Urinary bladder (tissue), 4 donors: ENCODE measurements around the gene SMARCA1. TPM values are rescaled to one million over a fixed set of nuclear protein-coding genes. Genes with fewer than 3 reads are reported as not detected.
A peak's percentile ranks its signal among the peaks of the same experiment; 100 is the strongest.

Experiments used
- DNase-seq: peaks from one replicate; pipeline ENCODE4 v3.0.0-alpha.2; 2015; ENCODE audit errors: extremely low spot score
- H3K27ac ChIP-seq: one replicate; pipeline ENCODE4 v1.5.1; 2013; ENCODE audit warnings: low read depth, mild to moderate bottlenecking, moderate library complexity
- H3K36me3 ChIP-seq: one replicate; pipeline ENCODE4 v1.6.1; 2013; ENCODE audit warnings: mild to moderate bottlenecking, moderate library complexity; ENCODE audit not compliant: insufficient read depth
- H3K4me1 ChIP-seq: one replicate; pipeline ENCODE4 v1.6.1; 2013; ENCODE audit warnings: mild to moderate bottlenecking, moderate library complexity; ENCODE audit not compliant: insufficient read depth
- H3K4me3 ChIP-seq: one replicate; pipeline ENCODE4 v1.5.1; 2013; ENCODE audit warnings: low read depth, low read length
- WGBS: extraction: QIAGEN DNeasy Blood & Tissue Kit; methylation state at CpG from one replicate; pipeline ENCODE4 v1.1.7; 2013; 5-methylcytosine and 5-hydroxymethylcytosine counted together
- polyA plus RNA-seq: library from polyadenylated mRNA; stranded (reverse); fragments of 200-250 nt; gene quantifications from one replicate; pipeline ENCODE4 v1.2.3, GENCODE V29; 2013
- total RNA-seq: library from RNA; depleted of rRNA; stranded (reverse); fragments of >200 nt; gene quantifications from one replicate; pipeline ENCODE4 v1.2.3, GENCODE V29; 2014
- donor health status: healthy with polysubstance abuse.
- donor health status: healthy.

The SMARCA1 gene
- total and polyA plus RNA-seq, 2 donors, result 30.0 to 96.0 TPM

DNA sequence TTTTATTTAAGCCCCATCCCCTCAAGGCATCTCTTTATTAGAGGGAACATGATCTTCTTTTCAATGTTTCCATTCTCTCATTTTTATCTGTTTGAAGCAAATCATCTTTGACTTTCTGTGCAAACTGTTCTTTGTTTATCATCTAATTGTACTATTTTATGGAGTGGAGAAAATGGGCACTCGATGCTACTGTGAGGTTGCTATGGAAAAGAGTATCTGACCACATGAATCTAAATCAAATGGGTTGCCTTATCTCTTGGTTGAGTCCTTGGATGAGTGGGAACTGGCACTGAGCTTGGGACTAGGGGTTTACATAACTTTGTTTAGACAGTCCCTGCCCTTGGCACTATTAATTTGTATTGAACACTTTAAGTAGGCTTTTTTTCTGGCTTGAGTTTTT is 25.8 kb upstream of the SMARCA1 start:
- WGBS, result 51% methylated on average over 1 of the region's 1 CpG
- no peak for DNase-seq
- H3K4me3 ChIP-seq, result no peak overlapping the region
- no peaks in the 10 kb centered on the region for H3K36me3 ChIP-seq
- H3K4me1 ChIP-seq, result no peaks in the 10 kb centered on the region
- no peak overlapping the region for H3K27ac ChIP-seq

GRCh38 chrX:129545408-129545807 is 22.1 kb upstream of the SMARCA1 start:
- WGBS, result 66% methylated on average over 1 of the region's 1 CpG
- no peak for DNase-seq
- Histone ChIP-seq H3K36me3 (no peaks in the 10 kb centered on the region), H3K27ac (no peak overlapping the region), H3K4me1 (no peaks in the 10 kb centered on the region), H3K4me3 (no peak overlapping the region)

GRCh38 chrX:129544780-129545179 is 21.5 kb upstream of the SMARCA1 start:
- no peaks in the 10 kb centered on the region for H3K36me3 ChIP-seq
- DNase-seq, result no peak
- H3K4me1 ChIP-seq, result no peaks in the 10 kb centered on the region
- WGBS, result 48% methylated on average over 2 of the region's 2 CpGs
- H3K4me3 ChIP-seq, result no peak overlapping the region
- no peak overlapping the region for H3K27ac ChIP-seq

GRCh38 chrX:129540722-129541184 is 17.5 kb upstream of the SMARCA1 start:
- Histone ChIP-seq H3K27ac (peak overlapping the region; percentile 50), H3K4me3 (peak overlapping the region; percentile 79), H3K36me3 (no peaks in the 10 kb centered on the region), H3K4me1 (no peaks in the 10 kb centered on the region)
- DNase-seq, result no peak
- WGBS, result 3% methylated on average over 14 of the region's 14 CpGs

DNA sequence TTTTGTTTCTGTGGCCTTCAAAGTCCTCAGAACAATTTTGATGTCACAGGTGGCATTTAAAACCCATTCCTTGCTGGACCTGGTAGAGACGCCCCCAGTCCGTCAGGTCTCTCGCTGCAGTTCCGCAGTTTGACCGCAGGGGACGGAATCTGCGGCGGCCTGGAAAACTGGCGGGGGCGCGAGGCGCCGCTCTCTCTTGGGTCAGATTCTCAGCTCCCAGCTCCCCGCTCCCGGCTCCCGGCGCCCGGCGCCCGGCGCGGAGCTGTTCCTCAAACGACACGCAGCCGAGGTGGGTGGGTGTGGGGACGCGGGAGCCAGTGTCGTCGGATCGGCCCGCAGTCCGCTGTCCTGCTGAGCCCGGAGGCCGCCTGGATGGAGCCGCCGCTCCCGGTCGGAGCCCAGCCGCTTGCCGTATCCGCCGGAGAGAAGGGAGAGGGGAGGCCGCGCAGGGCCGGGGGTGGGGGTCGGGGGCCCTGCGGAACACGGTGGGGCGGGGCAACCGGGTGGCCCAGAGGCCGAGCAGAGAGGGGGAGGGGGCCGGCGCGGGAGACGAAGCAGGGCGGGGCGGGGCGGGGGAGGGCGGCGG is 16.9 kb upstream of the SMARCA1 start, which contains the start of gene OCRL:
Gene OCRL, plus strand, starts transcription at position 192 of the 586 bp plus-strand sequence. Its CDS starts 181 bp downstream, at position 373.
- Histone ChIP-seq H3K4me1 (no peaks in the 10 kb centered on the region), H3K27ac (peak within 1 kb of the TSS; percentile 59), H3K36me3 (no peaks in the 10 kb centered on the region), H3K4me3 (peak within 1 kb of the TSS; percentile 79)
- DNase-seq, result no peak
- under 1% methylated on average over 43 of the region's 60 CpGs for WGBS

GRCh38 chrX:129534816-129535578 is 11.7 kb upstream of the SMARCA1 start:
- DNase-seq, result no peak
- WGBS, result 94% methylated on average over 4 of the region's 4 CpGs
- Histone ChIP-seq H3K4me1 (no peaks in the 10 kb centered on the region), H3K27ac (no peak overlapping the region), H3K36me3 (no peaks in the 10 kb centered on the region), H3K4me3 (no peak overlapping the region)

- WGBS, result 68% methylated on average over 1 of the region's 1 CpG
- Histone ChIP-seq H3K4me1 (no peaks in the 10 kb centered on the region), H3K4me3 (no peak overlapping the region), H3K36me3 (no peaks in the 10 kb centered on the region), H3K27ac (no peak overlapping the region)
- DNase-seq, result no peak
These were observed 7.8 kb upstream of the SMARCA1 start for GRCh38 chrX:129531132-129531531.

DNA sequence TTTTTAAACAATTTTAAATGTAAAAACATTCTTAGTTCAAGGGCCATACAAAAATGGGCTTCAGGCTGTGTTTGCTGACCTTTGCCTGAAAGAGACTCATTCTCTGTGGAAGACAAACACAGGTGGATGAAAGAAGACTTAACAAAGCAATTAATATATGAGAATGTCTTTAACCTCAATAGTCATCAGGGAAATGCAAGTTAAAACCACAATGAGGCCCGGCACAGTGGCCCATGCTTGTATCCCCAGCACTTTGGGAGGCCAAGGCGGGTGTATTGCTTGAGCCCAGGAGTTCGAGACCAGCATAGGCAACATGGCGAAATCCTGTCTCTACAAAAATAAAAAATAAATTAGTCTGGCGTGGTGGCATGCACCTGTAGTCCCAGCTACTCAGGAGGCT is 7.1 kb upstream of the SMARCA1 start:
- 97% methylated on average over 5 of the region's 5 CpGs for WGBS

GRCh38 chrX:129529685-129530281 is 6.5 kb upstream of the SMARCA1 start:
- H3K36me3 ChIP-seq, result no peaks in the 10 kb centered on the region
- WGBS, result 33% methylated on average over 4 of the region's 4 CpGs
- no peak for DNase-seq
- no peak overlapping the region for H3K27ac ChIP-seq
- no peak overlapping the region for H3K4me3 ChIP-seq
- no peaks in the 10 kb centered on the region for H3K4me1 ChIP-seq

More for the DNA sequence above, 7.1 kb upstream of the SMARCA1 start:
- no peak for DNase-seq
- H3K36me3 ChIP-seq, result no peaks in the 10 kb centered on the region
- H3K27ac ChIP-seq, result no peak overlapping the region
- no peak overlapping the region for H3K4me3 ChIP-seq
- H3K4me1 ChIP-seq, result no peaks in the 10 kb centered on the region

DNA sequence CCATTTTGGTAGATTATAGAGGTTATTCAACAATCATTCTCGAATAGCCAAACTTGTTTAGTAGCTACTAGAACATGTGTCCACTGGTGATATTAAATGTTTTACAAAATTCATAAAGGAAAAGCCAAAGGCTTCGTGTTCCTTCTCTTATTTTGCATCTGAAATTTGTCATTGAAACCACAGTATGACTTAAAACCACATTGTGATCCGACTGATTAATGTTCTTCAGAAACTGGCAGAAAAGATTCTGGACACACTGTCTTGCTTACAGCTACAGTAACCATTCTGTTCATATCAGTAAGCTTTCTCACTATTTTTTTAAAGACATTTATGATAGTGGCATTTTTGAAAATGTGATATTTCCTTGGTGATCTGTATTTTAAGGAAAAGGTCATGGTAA is 2.6 kb upstream of the SMARCA1 start:
- Histone ChIP-seq H3K36me3 (no peaks in the 10 kb centered on the region), H3K27ac (no peak overlapping the region), H3K4me1 (no peaks in the 10 kb centered on the region), H3K4me3 (no peak overlapping the region)
- no peak for DNase-seq
- 63% methylated on average over 3 of the region's 3 CpGs for WGBS

- Histone ChIP-seq H3K4me1 (no peaks in the 10 kb centered on the region), H3K4me3 (no peak overlapping the region), H3K36me3 (no peaks in the 10 kb centered on the region), H3K27ac (no peak overlapping the region)
- no peak for DNase-seq
- 53% methylated on average over 4 of the region's 4 CpGs for WGBS
These were observed 1.9 kb upstream of the SMARCA1 start for GRCh38 chrX:129525162-129525561.

DNA sequence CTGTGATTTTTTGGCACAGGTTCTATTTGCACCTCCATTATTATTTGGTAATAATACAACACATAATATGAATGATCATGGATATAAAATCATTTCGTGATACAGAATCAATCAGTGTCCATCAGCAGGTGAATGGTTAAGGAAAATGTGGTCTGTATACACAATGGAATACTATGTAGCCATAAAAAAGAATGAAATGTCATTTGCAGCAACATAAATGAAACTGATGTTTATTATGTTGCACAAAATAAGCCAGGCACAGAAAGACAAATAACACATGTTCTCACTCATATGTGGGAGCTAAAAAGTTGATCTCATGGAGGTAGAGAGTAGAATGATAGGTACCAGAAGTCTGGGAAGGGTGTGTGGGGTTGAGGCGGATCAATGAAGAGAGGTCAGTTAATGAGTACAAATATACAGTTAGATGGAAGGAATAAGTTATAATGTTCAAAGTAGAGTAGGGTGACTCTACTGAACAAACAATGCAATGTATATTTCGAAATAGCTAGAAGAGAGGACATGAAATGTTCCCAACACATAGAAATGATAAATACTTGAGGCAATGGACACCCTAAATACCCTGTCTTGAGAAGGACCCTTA is 1.1 kb upstream of the SMARCA1 start:
- Histone ChIP-seq H3K4me3 (no peak overlapping the region), H3K27ac (no peak overlapping the region), H3K4me1 (no peaks in the 10 kb centered on the region), H3K36me3 (no peaks in the 10 kb centered on the region)
- DNase-seq, result no peak
- WGBS, result 86% methylated on average over 3 of the region's 3 CpGs

DNA sequence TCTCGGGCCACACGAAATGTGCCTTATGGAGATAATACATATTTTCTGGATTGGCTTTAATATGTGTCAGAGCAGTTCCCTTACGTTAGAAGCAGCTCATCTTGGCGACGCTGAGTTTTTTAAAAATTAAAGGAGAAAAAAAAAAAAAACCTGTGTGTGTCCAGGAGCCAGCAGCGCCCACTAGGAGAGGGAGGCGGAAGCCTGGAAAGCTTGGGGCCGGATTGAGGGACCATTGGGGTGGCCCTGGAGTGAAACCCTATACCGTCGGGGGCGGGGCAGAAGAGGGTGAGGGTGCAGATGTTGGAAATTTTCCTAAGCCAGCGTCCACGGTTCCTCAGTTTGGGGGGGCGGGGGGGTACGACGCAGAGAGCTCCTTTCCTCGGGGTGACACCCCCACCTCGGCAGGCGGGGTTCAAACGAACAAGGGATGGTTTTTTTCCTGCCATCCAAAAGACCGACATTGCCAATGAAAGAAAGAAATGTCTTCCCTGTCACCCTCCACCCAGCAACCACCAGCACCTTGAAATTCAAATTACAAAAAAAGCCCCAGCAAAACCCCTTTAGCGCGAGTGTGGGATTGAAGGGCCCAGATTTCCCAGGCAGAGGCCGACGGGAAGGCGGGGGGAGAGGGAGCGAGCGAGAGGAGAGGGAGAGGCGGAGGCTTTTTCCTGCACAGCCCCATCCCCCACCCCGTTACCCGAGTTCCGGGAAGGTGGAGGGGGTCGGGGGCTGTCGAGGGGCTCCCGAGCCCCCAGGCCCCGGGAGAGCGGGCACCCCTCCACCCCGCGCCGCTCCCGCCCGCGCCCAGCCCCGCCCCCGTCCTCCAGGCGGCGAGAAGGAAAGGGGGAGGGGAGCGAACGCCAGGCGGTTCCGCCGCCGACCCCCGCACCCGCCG is 859 bp downstream of the SMARCA1 start:
- Histone ChIP-seq H3K27ac (peak overlapping the region; percentile 44), H3K36me3 (no peaks in the 10 kb centered on the region), H3K4me3 (peak overlapping the region; percentile 85), H3K4me1 (no peaks in the 10 kb centered on the region)
- DNase-seq, result no peak
- 1% methylated on average over 49 of the region's 56 CpGs for WGBS
